ENCODE measurements around the gene TSPEAR. TPM values are rescaled to one million over a fixed set of nuclear protein-coding genes. Genes with fewer than 3 reads are reported as not detected.

Gene TSPEAR
- polyA plus RNA-seq, 1 of the 3 experiments (the other 2 are of a cell fraction): 0.08 TPM

GRCh38 chr21:44706026-44706705 is 5.2 kb downstream of the TSPEAR start:
- Histone ChIP-seq H3K4me2 (no peak overlapping the region), H3K27me3 (ENCODE audit: insufficient read depth) (peaks cover 85% of the 10 kb centered on the region), H3F3A (replicated peaks; ENCODE audit: insufficient read depth) (no peaks in the 10 kb centered on the region), H3K27ac (ENCODE audit: low read depth in 2 of 2, low read length in 1 of 2) (no peak overlapping the region), H3K9me3 (no peaks in the 10 kb centered on the region), H3K4me1 (ENCODE audit: control insufficient read depth in 1 of 2, insufficient read depth in 2 of 2, low read depth in 1 of 2, low read length in 1 of 2) (no peaks in the 10 kb centered on the region; a peak in 1 of 4 replicates), H3K4me3 (ENCODE audit: low read depth in 2 of 2, low read length in 1 of 2) (no peak overlapping the region), H3K9me2 (no peaks in the 10 kb centered on the region), H4K20me1 (ENCODE audit: insufficient read depth) (no peaks in the 10 kb centered on the region), H3K79me2 (ENCODE audit: insufficient read depth) (no peaks in the 10 kb centered on the region), H3K36me3 (replicated peaks in 1 of 2; ENCODE audit: control insufficient read depth in 1 of 2, insufficient read depth in 2 of 2, low read length in 1 of 2) (no peaks in the 10 kb centered on the region), H3K9ac (no peak overlapping the region), H2AFZ (ENCODE audit: low read depth) (no peak overlapping the region)
- TF ChIP-seq USF2 (IDR thresholded peaks at IDR 0.05; ENCODE audit: borderline replicate concordance, low read depth, low read length) (no peak), RXRA (IDR thresholded peaks at IDR 0.05; ENCODE audit: borderline replicate concordance, low read depth) (no peak), NFIC (IDR thresholded peaks at IDR 0.05; ENCODE audit: borderline replicate concordance) (no peak), EP300 (IDR thresholded peaks at IDR 0.05; ENCODE audit: borderline replicate concordance in 1 of 2, low read depth in 1 of 2, low read length in 1 of 2) (no peak), CHD2 (IDR thresholded peaks at IDR 0.05; ENCODE audit: low read length, partially characterized antibody) (no peak), TAF1 (IDR thresholded peaks at IDR 0.05; ENCODE audit: borderline replicate concordance, low read depth, low read length) (no peak), PBX3 (IDR thresholded peaks at IDR 0.05) (no peak), NRF1 (IDR thresholded peaks at IDR 0.05; ENCODE audit: low read depth, low read length) (no peak), GATA2 (CRISPR knock-in tag; IDR thresholded peaks at IDR 0.05) (no peak), FOXM1 (IDR thresholded peaks at IDR 0.05; ENCODE audit: low read depth) (no peak), JUND (IDR thresholded peaks at IDR 0.05) (no peak), REST (IDR thresholded peaks at IDR 0.05; ENCODE audit: low read depth, low read length) (no peak), MXI1 (IDR thresholded peaks at IDR 0.05; ENCODE audit: low read depth, low read length) (no peak), RFX5 (IDR thresholded peaks at IDR 0.05; ENCODE audit: low read length) (no peak), FOSL2 (IDR thresholded peaks at IDR 0.05; ENCODE audit: borderline replicate concordance, low read depth) (no peak), POLR2AphosphoS5 (IDR thresholded peaks at IDR 0.05; ENCODE audit: low read depth, low read length) (no peak), SIN3A (IDR thresholded peaks at IDR 0.05; ENCODE audit: borderline replicate concordance, low read depth, low read length) (no peak), ELF1 (IDR thresholded peaks at IDR 0.05) (no peak), MAX (IDR thresholded peaks at IDR 0.05; ENCODE audit: low read depth) (no peak)
- TF ChIP-seq, protein P1, sequence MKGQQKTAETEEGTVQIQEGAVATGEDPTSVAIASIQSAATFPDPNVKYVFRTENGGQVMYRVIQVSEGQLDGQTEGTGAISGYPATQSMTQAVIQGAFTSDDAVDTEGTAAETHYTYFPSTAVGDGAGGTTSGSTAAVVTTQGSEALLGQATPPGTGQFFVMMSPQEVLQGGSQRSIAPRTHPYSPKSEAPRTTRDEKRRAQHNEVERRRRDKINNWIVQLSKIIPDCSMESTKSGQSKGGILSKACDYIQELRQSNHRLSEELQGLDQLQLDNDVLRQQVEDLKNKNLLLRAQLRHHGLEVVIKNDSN (IDR thresholded peaks at IDR 0.05; ENCODE audit: borderline replicate concordance, low read depth): no peak
- 22% methylated on average over 31 of the region's 54 CpGs for WGBS (ENCODE audit: low lambda C conversion rate)
- ChIA-PET CTCF (no interaction called here), POLR2A (no interaction called here)
- DNase-seq: peak; percentile 10

All from SK-N-SH (cell line).